Upper lobe of right lung (tissue), 1 donor: ENCODE data around the gene HS3ST5. TPM values are rescaled to one million over a fixed set of nuclear protein-coding genes. Genes with fewer than 3 reads are reported as not detected.

Source experiments
- ATAC-seq: fragments of 200-7000 bp; cut with Tn5 transposase; one replicate; pipeline ENCODE4 v1.9.1; 2020; ENCODE audit warnings: mild to moderate bottlenecking, moderate library complexity
- DNase-seq: peaks from one replicate; pipeline ENCODE4 v3.0.0-alpha.2; 2020
- H3K27ac ChIP-seq: fragments of 200-600 bp; one replicate; pipeline ENCODE4 v1.8.0; 2022
- H3K27me3 ChIP-seq: fragments of 200-600 bp; one replicate; pipeline ENCODE4 v1.8.0; 2022; ENCODE audit warnings: mild to moderate bottlenecking
- H3K36me3 ChIP-seq: fragments of 200-600 bp; one replicate; pipeline ENCODE4 v1.8.0; 2022
- H3K4me1 ChIP-seq: fragments of 200-600 bp; one replicate; pipeline ENCODE4 v1.8.0; 2022
- H3K4me3 ChIP-seq: fragments of 200-600 bp; one replicate; pipeline ENCODE4 v1.8.0; 2022; ENCODE audit warnings: mild to moderate bottlenecking
- H3K9me3 ChIP-seq: fragments of 200-600 bp; one replicate; pipeline ENCODE4 v1.8.0; 2022
- CTCF ChIP-seq: fragments of 200-600 bp; IDR thresholded peaks from one replicate; pipeline ENCODE4 v1.8.0; 2022; ENCODE audit warnings: antibody characterized with exemption
- intact Hi-C: fragments of 100-400 bp; cut with DNase I; formaldehyde crosslinking; loops from one replicate; pipeline ENCODE4 v1.11.0; 2022
- total RNA-seq: library from RNA; stranded (reverse); fragmentation: NEBNext Ultra II Directional; extraction: Animal tissue kit (Norgen Biotek cat#: 25700); gene quantifications from one replicate; pipeline ENCODE4 v1.2.1, GENCODE V29; 2021
- donor health status: DM: no; HTN: yes; CAD: no; lungs with severe emphysema.

HS3ST5 gene
- total RNA-seq, 1 donor from 2014 or later, result not detected

DNA sequence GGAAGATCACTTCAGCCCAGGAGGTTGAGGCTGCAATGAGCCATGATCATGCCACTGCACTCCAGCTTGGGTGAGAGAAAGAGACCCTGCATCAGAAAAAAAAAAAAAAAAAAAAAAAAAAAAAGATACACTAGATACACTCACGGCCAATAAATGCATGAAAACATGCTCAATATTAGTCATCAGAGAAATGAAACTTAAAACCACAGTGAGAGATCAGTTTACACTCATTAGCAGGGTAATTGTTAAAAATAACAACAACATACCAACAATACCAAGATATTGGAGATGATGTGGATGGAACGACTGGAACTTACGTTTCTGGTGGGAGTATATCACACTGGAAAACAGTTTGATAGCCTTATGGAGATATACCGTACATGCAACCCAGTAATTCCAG lies 29.9 kb downstream of the HS3ST5 start:
- DNase-seq, result no peak
- Histone ChIP-seq H3K27me3 (no peaks in the 10 kb centered on the region), H3K27ac (no peak overlapping the region), H3K36me3 (no peaks in the 10 kb centered on the region), H3K4me1 (no peaks in the 10 kb centered on the region), H3K4me3 (no peak overlapping the region), H3K9me3 (no peaks in the 10 kb centered on the region)
- ATAC-seq, result no peak
- intact Hi-C loops, result no loop called here
- no peak for TF ChIP-seq CTCF

GRCh38 chr6:114310053-114310452 lies 32.8 kb downstream of the HS3ST5 start:
- no peaks in the 10 kb centered on the region for H3K9me3 ChIP-seq
- no peak for TF ChIP-seq CTCF
- ATAC-seq, result no peak
- no peaks in the 10 kb centered on the region for H3K27me3 ChIP-seq
- H3K4me3 ChIP-seq, result no peak overlapping the region
- DNase-seq, result no peak
- H3K36me3 ChIP-seq, result no peaks in the 10 kb centered on the region
- no peak overlapping the region for H3K27ac ChIP-seq
- intact Hi-C loops, result no loop called here
- H3K4me1 ChIP-seq, result no peaks in the 10 kb centered on the region

DNA sequence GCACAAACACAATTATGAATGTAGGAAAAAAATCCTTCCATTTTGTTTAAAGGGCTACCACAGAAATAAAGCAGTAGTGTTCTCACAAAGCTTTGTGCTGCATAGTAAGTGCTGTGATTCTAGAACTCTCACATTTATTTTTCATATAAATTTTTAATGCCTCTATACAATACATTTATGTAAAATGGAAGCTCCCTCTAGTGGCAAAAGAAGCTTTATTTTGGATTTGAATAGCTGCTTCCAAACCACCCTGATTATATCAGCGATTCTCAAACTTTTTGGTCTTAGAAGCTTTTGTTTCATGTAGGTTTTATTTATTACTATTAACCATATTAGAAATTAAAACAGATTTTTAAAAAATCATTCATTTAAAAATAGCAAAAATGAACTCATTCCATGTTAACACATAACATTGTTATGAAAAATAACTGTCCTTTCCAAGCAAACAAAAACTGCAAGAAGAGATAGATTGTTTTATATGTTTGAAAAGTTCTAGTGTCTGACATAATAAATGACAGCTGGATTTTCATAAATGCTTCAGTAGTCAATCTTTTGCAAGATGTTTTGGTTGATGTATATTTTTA lies 38.4 kb downstream of the HS3ST5 start:
- H3K27me3 ChIP-seq, result no peaks in the 10 kb centered on the region
- H3K9me3 ChIP-seq, result no peaks in the 10 kb centered on the region
- ATAC-seq (no peak), DNase-seq (no peak)
- H3K36me3 ChIP-seq, result no peaks in the 10 kb centered on the region
- peak; percentile 40 for TF ChIP-seq CTCF
- H3K27ac ChIP-seq, result no peak overlapping the region
- H3K4me1 ChIP-seq, result no peaks in the 10 kb centered on the region
- intact Hi-C loops, result no loop called here
- no peak overlapping the region for H3K4me3 ChIP-seq

- Histone ChIP-seq H3K9me3 (no peaks in the 10 kb centered on the region), H3K36me3 (no peaks in the 10 kb centered on the region), H3K27ac (no peak overlapping the region), H3K4me1 (no peaks in the 10 kb centered on the region), H3K27me3 (no peaks in the 10 kb centered on the region), H3K4me3 (no peak overlapping the region)
- DNase-seq (no peak), ATAC-seq (no peak)
- intact Hi-C loops, result no loop called here
- no peak for TF ChIP-seq CTCF
These were observed 41.1 kb downstream of the HS3ST5 start for GRCh38 chr6:114301596-114302219.

GRCh38 chr6:114297135-114297534 lies 45.7 kb downstream of the HS3ST5 start:
- no peak for ATAC-seq
- Histone ChIP-seq H3K4me3 (no peak overlapping the region), H3K36me3 (no peaks in the 10 kb centered on the region), H3K9me3 (no peaks in the 10 kb centered on the region), H3K27ac (no peak overlapping the region), H3K4me1 (no peaks in the 10 kb centered on the region), H3K27me3 (no peaks in the 10 kb centered on the region)
- DNase-seq, result no peak
- TF ChIP-seq CTCF, result no peak
- intact Hi-C loops, result no loop called here
